ENCODE results near the gene ERN1.
A peak's percentile ranks its signal among the peaks of the same experiment; 100 is the strongest.

The ERN1 gene

GRCh38 chr17:64158831-64159590 lies 29.1 kb upstream of the ERN1 start:
- intact Hi-C loops (cut with DNase I), result loop anchor here (5.0 kb wide), 1 partner anchor 38 kb away; no protein-coding TSS in a partner anchor
- no peak for DNase-seq

- intact Hi-C loops (cut with DNase I), result loop anchor here (5.0 kb wide), 1 partner anchor 39 kb away; no protein-coding TSS in a partner anchor
- DNase-seq, result no peak
These were observed 28.5 kb upstream of the ERN1 start for GRCh38 chr17:64158406-64158805.

- intact Hi-C loops (cut with DNase I), result loop anchor here (5.0 kb wide), 1 partner anchor 40 kb away; no protein-coding TSS in a partner anchor
- no peak for DNase-seq
These were observed 27.8 kb upstream of the ERN1 start for GRCh38 chr17:64157669-64158180.

GRCh38 chr17:64156670-64157069 lies 26.7 kb upstream of the ERN1 start:
- intact Hi-C loops (cut with DNase I), result loop anchor here (5.0 kb wide), 1 partner anchor 41 kb away; no protein-coding TSS in a partner anchor
- no peak for DNase-seq

GRCh38 chr17:64155751-64156544 lies 26.0 kb upstream of the ERN1 start:
- intact Hi-C loops (cut with DNase I), result loop anchor here (2.0 to 5.0 kb wide), 2 partner anchors 41 to 127 kb away; no protein-coding TSS in a partner anchor
- peak in 9 of 10 donors; percentile 50 to 96 (median 75) for DNase-seq

GRCh38 chr17:64155129-64155528 lies 25.2 kb upstream of the ERN1 start:
- intact Hi-C loops (cut with DNase I), result loop anchor here (2.0 to 5.0 kb wide), 2 partner anchors 42 to 128 kb away; no protein-coding TSS in a partner anchor
- DNase-seq, result no peak

GRCh38 chr17:64154717-64155116 lies 24.8 kb upstream of the ERN1 start:
- intact Hi-C loops (cut with DNase I), result loop anchor here (2.0 to 5.0 kb wide), 2 partner anchors 43 to 128 kb away; no protein-coding TSS in a partner anchor
- DNase-seq, result peak in 6 of 10 donors; percentile 29 to 93 (median 48)

GRCh38 chr17:64154313-64154695 lies 24.4 kb upstream of the ERN1 start:
- DNase-seq, result no peak
- intact Hi-C loops (cut with DNase I), result loop anchor here (2.0 kb wide), 1 partner anchor 128 kb away; no protein-coding TSS in a partner anchor

GRCh38 chr17:64153565-64154312 lies 23.8 kb upstream of the ERN1 start:
- intact Hi-C loops (cut with DNase I), result loop anchor here (2.0 kb wide), 1 partner anchor 129 kb away; no protein-coding TSS in a partner anchor
- no peak for DNase-seq

- DNase-seq, result no peak
- intact Hi-C loops (cut with DNase I), result no loop called here
These were observed 22.6 kb upstream of the ERN1 start for GRCh38 chr17:64152428-64153125.

- DNase-seq, result no peak
- intact Hi-C loops (cut with DNase I), result no loop called here
These were observed 21.0 kb upstream of the ERN1 start for GRCh38 chr17:64151016-64151368.

GRCh38 chr17:64150237-64151015 lies 20.5 kb upstream of the ERN1 start:
- intact Hi-C loops (cut with DNase I), result no loop called here
- no peak for DNase-seq

- intact Hi-C loops (cut with DNase I), result loop anchor here (5.0 kb wide), 1 partner anchor 113 kb away; the partner anchor contains the start of gene TEX2
These were observed 19.3 kb upstream of the ERN1 start for GRCh38 chr17:64149196-64149595.

GRCh38 chr17:64148699-64149098 lies 18.8 kb upstream of the ERN1 start:
- intact Hi-C loops (cut with DNase I), result loop anchor here (5.0 kb wide), 1 partner anchor 114 kb away; the partner anchor contains the start of gene TEX2
- peak in 6 of 10 donors; percentile 28 to 91 (median 46) for DNase-seq

More at GRCh38 chr17:64149196-64149595, 19.3 kb upstream of the ERN1 start:
- DNase-seq, result no peak

- no peak for DNase-seq
- intact Hi-C loops (cut with DNase I), result loop anchor here (5.0 kb wide), 1 partner anchor 114 kb away; the partner anchor contains the start of gene TEX2
These were observed 18.2 kb upstream of the ERN1 start for GRCh38 chr17:64148017-64148631.

GRCh38 chr17:64147110-64148016 lies 17.4 kb upstream of the ERN1 start:
- intact Hi-C loops (cut with DNase I), result loop anchor here (5.0 kb wide), 1 partner anchor 115 kb away; the partner anchor contains the start of gene TEX2

More at GRCh38 chr17:64147110-64148016, 17.4 kb upstream of the ERN1 start:
- DNase-seq, result no peak
